BLaER1 (cell line): ENCODE results near the gene ANXA5.
"Not testable (repeated sequence)": the region's sequence is repeated elsewhere in the genome, so short reads cannot be mapped to it uniquely, and the experiment has no call there.

Experiments
- H3K27ac ChIP-seq: shearing (Covaris generic); formaldehyde crosslinking; 2 replicates; pipeline ENCODE4 v1.8.1; 2022
- H3K27me3 ChIP-seq: shearing (Covaris generic); formaldehyde crosslinking; 2 replicates; pipeline ENCODE4 v1.8.1; 2022
- H3K36me3 ChIP-seq: shearing (Covaris generic); formaldehyde crosslinking; 2 replicates; pipeline ENCODE4 v1.8.1; 2022
- H3K4me1 ChIP-seq: shearing (Covaris generic); formaldehyde crosslinking; 2 replicates; pipeline ENCODE4 v1.8.1; 2022
- H3K4me2 ChIP-seq: shearing (Covaris generic); formaldehyde crosslinking; 2 replicates; pipeline ENCODE4 v1.8.1; 2022
- H3K4me3 ChIP-seq: shearing (Covaris generic); formaldehyde crosslinking; 2 replicates; pipeline ENCODE4 v1.8.1; 2022
- H3K9ac ChIP-seq: shearing (Covaris generic); formaldehyde crosslinking; 2 replicates; pipeline ENCODE4 v1.8.1; 2022
- H3K9me3 ChIP-seq: shearing (Covaris generic); formaldehyde crosslinking; 2 replicates; pipeline ENCODE4 v1.8.1; 2022
- H4K20me1 ChIP-seq: shearing (Covaris generic); formaldehyde crosslinking; 2 replicates; pipeline ENCODE4 v1.8.1; 2022
- Cebpa-rat ChIP-seq: shearing (Covaris generic); IDR thresholded peaks from 2 replicates; pipeline ENCODE4 v1.8.1; 2022

Gene ANXA5

DNA sequence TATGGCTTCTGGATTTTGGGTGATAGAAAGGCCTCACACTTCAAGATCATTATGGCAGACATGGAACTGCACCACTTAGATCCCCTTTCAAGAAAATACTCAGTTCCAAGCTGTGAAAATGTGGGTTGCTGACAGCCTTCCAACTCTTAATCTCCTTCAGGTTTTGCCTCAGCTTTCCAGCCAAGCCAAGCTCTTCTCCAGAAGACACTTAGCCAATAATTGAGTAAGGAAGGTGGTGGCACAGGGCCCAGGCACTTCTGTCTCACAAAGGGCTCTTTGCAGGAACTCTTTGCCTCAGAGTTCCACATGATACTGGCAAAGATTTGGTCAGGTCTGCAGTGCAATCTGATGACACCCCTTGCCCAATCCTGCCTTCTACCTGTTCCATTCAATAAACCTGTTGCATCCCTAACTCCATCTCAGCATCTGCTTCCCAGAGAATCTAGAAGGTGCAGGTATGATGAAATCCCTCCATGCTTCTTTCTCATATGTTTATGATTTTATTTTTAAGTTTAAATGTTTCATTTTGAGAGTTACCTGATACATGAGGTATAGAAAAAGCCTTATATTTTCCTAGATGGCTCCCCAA is 30.6 kb downstream of the ANXA5 start:
- H3K9me3 ChIP-seq: no peaks in the 10 kb centered on the region
- no peak overlapping the region for H3K4me2 ChIP-seq
- no peaks in the 10 kb centered on the region for H3K4me1 ChIP-seq
- no peaks in the 10 kb centered on the region for H4K20me1 ChIP-seq
- no peak overlapping the region for H3K9ac ChIP-seq
- H3K4me3 ChIP-seq: no peak overlapping the region
- no peak for TF ChIP-seq Cebpa-rat
- H3K27ac ChIP-seq: no peak overlapping the region
- peaks cover 48% of the 10 kb centered on the region for H3K36me3 ChIP-seq
- no peaks in the 10 kb centered on the region for H3K27me3 ChIP-seq

DNA sequence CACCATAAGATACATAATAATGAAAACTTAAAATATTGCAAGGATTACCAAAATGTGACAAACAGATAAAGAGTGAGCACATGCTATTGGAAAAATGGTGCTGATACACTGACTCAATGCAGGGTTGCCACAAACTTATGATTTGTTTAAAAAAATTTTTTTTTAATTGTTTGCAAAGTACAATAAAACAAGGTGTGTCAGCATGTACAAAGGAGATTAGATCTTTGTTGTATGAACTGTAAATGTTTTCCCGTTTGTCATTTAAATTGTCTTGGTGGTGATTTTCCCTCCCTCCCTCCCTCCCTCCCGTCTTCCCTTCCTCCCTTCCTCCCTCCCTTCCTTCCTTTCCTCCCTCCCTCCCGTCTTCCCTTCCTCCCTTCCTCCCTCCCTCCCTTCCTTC is 31.4 kb downstream of the ANXA5 start:
- H3K36me3 ChIP-seq: peaks cover 42% of the 10 kb centered on the region
- TF ChIP-seq Cebpa-rat: no peak
- H3K27me3 ChIP-seq: no peaks in the 10 kb centered on the region
- H3K4me2 ChIP-seq: no peak overlapping the region
- H3K4me1 ChIP-seq: no peaks in the 10 kb centered on the region
- H4K20me1 ChIP-seq: no peaks in the 10 kb centered on the region
- no peak overlapping the region for H3K9ac ChIP-seq
- H3K9me3 ChIP-seq: no peaks in the 10 kb centered on the region
- no peak overlapping the region for H3K4me3 ChIP-seq
- no peak overlapping the region for H3K27ac ChIP-seq

DNA sequence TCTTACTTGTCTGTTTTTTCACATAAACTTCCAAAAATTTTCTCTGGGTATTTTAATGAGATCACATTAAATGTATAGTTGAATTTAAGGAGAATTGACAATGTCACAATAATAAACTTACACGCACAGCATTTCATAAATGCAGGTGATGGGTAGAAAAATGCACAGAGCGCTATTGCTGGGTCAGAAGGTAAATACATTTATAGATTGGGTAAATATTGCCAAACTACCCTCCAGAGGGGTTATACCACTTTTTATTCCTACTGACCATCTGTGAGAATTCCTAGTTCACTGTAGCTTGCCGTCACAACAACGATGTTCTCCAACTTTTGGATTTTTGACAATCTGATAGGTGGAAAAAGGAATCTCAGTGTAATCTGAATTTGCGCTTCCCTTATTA is 34.6 kb downstream of the ANXA5 start:
- Histone ChIP-seq H3K4me2 (no peak overlapping the region), H3K4me1 (no peaks in the 10 kb centered on the region), H4K20me1 (no peaks in the 10 kb centered on the region), H3K27me3 (no peaks in the 10 kb centered on the region), H3K4me3 (no peak overlapping the region), H3K9ac (no peak overlapping the region), H3K27ac (no peak overlapping the region), H3K36me3 (peaks cover 13% of the 10 kb centered on the region), H3K9me3 (no peaks in the 10 kb centered on the region)
- TF ChIP-seq Cebpa-rat: no peak

DNA sequence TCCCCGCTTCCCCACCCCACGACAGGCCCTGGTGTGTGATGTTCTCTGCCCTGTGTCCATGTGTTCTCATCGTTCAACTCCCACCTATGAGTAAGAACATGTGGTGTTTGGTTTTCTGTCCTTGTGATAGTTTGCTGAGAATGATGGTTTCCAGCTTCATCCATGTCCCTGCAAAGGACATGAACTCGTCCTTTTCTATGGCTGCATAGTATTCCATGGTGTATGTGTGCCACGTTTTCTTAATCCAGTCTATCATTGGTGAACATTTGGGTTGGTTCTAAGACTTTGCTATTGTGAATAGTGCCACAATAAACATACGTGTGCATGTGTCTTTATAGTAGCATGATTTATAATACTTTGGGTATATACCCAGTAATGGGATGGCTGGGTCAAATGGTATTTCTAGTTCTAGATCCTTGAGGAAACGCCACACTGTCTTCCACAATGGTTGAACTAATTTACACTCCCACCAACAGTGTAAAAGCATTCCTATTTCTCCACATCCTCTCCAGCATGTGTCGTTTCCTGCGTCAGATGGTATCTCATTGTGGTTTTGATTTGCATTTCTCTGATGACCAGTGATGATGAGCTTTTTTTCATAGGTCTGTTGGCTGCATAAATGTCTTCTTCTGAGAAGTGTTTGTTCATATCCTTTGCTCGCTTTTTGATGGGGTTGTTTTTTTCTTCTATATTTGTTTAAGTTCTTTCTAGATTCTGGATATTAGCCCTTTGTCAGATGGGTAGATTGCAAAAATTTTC is 36.4 kb downstream of the ANXA5 start:
- H4K20me1 ChIP-seq, H3K4me1 ChIP-seq, H3K9me3 ChIP-seq, H3K4me3 ChIP-seq, H3K27ac ChIP-seq, H3K27me3 ChIP-seq, H3K9ac ChIP-seq, H3K36me3 ChIP-seq, H3K4me2 ChIP-seq: not testable (repeated sequence)

DNA sequence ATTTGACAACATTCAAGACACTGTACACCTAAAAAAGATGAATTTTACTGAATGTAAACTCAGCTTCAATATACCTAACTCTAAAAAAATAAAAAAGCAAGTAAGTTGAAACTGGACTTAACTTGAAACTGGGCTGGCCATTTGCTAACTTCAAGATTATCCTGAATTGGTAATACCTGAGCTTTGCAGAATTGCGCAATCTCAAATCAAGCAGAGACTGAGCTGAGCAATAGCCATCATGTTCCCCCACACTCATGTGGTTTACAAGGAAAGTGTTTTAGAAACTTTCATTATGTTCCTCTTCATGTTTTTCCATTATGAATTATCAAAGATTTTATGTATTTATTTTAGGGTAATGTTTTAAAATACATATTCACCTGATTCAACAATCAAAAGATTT is 38.7 kb downstream of the ANXA5 start:
- Histone ChIP-seq H3K9me3 (no peaks in the 10 kb centered on the region), H3K27ac (no peak overlapping the region), H3K36me3 (no peaks in the 10 kb centered on the region), H4K20me1 (no peaks in the 10 kb centered on the region), H3K27me3 (no peaks in the 10 kb centered on the region), H3K9ac (no peak overlapping the region), H3K4me2 (no peak overlapping the region), H3K4me3 (no peak overlapping the region), H3K4me1 (no peaks in the 10 kb centered on the region)
- peak; percentile 92; the same call in 1 of the 2 replicates for TF ChIP-seq Cebpa-rat

DNA sequence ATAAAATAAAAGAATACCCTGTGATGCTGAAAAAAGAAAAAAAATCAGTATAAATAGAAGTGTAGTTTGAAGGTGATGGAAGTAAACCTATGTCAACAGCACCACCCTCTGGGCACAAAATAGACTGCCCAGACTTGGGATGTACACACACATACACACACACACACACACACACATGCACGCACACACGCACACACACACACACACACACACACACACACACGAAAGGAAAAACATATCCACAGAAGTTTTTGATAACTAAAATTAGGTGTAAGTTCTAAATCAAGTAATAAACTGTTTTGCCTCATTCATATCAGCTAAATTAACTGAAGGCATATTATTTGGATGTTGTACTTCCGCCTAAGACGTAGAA is 40.5 kb downstream of the ANXA5 start:
- Histone ChIP-seq H3K4me2 (no peak overlapping the region), H3K36me3 (no peaks in the 10 kb centered on the region), H3K9me3 (no peaks in the 10 kb centered on the region), H3K27me3 (no peaks in the 10 kb centered on the region), H3K27ac (no peak overlapping the region), H3K4me1 (no peaks in the 10 kb centered on the region), H3K4me3 (no peak overlapping the region), H3K9ac (no peak overlapping the region), H4K20me1 (no peaks in the 10 kb centered on the region)
- no peak for TF ChIP-seq Cebpa-rat

DNA sequence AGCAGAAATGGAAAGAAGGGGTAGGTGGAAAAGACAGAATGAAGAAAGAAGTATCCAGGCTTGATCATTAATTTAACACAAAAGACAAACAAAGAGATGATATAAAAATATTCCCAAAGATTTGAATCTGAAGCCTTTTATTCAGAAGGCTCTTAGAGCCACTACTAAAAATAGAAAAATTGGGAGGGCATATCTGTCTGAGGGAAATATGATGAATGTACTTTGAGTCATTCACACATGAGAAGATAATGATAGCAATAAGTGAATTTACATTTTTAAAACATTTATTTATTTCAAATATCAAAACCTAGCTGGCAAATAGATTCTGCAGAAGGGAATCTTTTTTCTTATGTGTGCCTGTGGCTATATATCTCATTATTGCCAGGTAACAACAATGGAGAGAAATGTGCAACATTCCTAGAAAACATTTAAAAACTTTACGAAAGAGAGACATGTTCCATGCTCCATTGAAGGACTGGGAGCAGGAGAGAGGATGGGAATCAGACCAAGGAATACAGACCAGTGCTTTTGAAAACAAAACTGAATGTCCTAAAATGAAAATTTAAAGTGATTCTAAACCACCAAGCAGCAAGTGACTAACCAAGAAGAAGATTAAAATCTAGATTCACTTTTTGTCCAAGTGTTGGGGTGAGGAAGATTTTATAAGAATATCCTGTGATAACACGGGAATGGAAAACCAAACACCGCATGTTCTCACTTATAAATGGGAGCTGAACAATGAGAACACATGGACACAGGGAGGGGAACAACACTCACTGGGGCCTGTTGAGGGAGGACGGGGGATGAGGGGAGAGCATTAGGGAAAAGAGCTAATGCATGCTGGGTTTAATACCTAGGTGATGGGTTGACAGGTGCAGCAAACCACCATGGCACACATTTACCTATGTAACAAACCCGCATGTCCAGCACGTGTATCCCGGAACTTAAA is 41.2 kb downstream of the ANXA5 start:
- Histone ChIP-seq H3K4me1 (no peaks in the 10 kb centered on the region), H3K9me3 (no peaks in the 10 kb centered on the region), H3K27me3 (no peaks in the 10 kb centered on the region), H3K36me3 (no peaks in the 10 kb centered on the region), H3K4me3 (no peak overlapping the region), H3K27ac (no peak overlapping the region), H3K4me2 (no peak overlapping the region), H4K20me1 (no peaks in the 10 kb centered on the region), H3K9ac (no peak overlapping the region)
- no peak for TF ChIP-seq Cebpa-rat

DNA sequence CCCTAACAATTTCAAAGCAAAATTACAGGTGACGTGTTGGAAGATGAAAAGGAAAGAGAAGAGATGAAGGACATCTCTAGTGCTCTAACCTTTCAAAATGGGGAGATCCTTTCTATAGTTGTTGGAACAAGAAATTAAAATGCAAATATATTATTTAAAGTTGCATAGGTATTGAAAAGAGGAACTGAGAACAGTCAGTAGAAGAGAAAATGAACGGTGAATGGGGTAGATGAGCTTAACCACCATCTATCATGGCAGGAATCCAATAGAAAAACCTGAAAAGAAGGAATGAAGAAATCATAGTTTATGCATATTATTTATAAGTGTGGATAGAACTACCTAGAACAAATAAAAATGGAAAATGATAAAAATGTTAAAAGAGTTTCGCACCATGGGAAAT is 42.0 kb downstream of the ANXA5 start:
- no peak overlapping the region for H3K27ac ChIP-seq
- no peaks in the 10 kb centered on the region for H4K20me1 ChIP-seq
- H3K36me3 ChIP-seq: no peaks in the 10 kb centered on the region
- H3K4me2 ChIP-seq: no peak overlapping the region
- H3K4me1 ChIP-seq: no peaks in the 10 kb centered on the region
- no peaks in the 10 kb centered on the region for H3K27me3 ChIP-seq
- H3K9ac ChIP-seq: no peak overlapping the region
- H3K4me3 ChIP-seq: no peak overlapping the region
- H3K9me3 ChIP-seq: no peaks in the 10 kb centered on the region
- TF ChIP-seq Cebpa-rat: no peak

DNA sequence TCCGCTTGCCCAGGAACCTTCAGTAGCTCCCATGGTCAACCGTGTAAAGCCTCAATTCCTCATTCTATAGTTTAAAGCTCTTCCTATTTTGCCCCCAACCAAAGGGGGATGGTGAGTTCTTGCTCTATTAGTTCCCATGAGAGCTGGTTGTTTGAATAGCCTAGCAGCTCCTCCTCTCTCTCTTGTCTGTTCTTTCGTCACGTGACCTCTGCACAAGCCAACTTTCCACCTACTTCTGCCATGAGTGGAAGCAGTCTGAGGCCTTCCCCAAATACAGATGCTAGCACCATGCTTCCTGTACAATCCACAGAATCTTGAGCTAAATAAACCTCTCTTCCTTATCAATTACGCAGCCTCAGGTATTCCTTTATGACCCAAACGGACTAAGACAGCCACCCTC is 42.8 kb downstream of the ANXA5 start:
- no peaks in the 10 kb centered on the region for H3K27me3 ChIP-seq
- no peaks in the 10 kb centered on the region for H3K9me3 ChIP-seq
- H3K4me3 ChIP-seq: no peak overlapping the region
- H3K9ac ChIP-seq: no peak overlapping the region
- no peak for TF ChIP-seq Cebpa-rat
- no peaks in the 10 kb centered on the region for H3K36me3 ChIP-seq
- no peak overlapping the region for H3K4me2 ChIP-seq
- H3K27ac ChIP-seq: no peak overlapping the region
- no peaks in the 10 kb centered on the region for H3K4me1 ChIP-seq
- H4K20me1 ChIP-seq: no peaks in the 10 kb centered on the region

DNA sequence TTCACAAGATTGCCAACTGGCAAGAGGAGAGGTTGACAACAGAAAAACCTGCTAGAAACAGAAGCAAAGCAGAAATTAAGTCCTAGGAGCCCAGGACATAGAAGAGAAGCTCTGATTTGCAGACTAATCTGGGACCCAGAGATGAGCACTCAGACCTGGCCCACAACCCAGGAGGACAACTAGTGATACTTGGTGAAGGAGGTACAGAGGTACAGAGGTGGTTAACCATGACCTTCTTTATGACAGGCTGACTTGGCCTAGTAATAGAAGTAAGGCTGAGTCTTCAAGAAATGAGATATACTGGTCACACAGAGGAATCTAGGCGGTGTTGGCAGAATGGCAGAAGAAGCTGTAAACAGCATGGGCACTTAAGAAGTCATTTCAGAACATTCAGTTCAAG is 43.6 kb downstream of the ANXA5 start:
- Histone ChIP-seq H3K36me3 (no peaks in the 10 kb centered on the region), H4K20me1 (no peaks in the 10 kb centered on the region), H3K4me2 (no peak overlapping the region), H3K4me3 (no peak overlapping the region), H3K4me1 (no peaks in the 10 kb centered on the region), H3K9me3 (no peaks in the 10 kb centered on the region), H3K9ac (no peak overlapping the region), H3K27me3 (no peaks in the 10 kb centered on the region), H3K27ac (no peak overlapping the region)
- no peak for TF ChIP-seq Cebpa-rat
